Inflammatory macrophage (primary cell): ENCODE measurements around the gene PRC1.
A peak's percentile ranks its signal among the peaks of the same experiment; 100 is the strongest.
"Not testable (repeated sequence)": the region's sequence is repeated elsewhere in the genome, so short reads cannot be mapped to it uniquely, and the experiment has no call there.

Experiments
- DNase-seq, 2 donors: peaks; one replicate each; pipeline ENCODE4 v3.0.0-alpha.2; 2020 to 2022
- total RNA-seq, 18 experiments: gene quantifications; one replicate each; lab custom pipeline; 2026; ENCODE audit warnings: mixed read lengths in 6 of 18, inconsistent platforms in 2 of 18; lab: John Stamatoyannopoulos, UW

PRC1 gene, protein sequence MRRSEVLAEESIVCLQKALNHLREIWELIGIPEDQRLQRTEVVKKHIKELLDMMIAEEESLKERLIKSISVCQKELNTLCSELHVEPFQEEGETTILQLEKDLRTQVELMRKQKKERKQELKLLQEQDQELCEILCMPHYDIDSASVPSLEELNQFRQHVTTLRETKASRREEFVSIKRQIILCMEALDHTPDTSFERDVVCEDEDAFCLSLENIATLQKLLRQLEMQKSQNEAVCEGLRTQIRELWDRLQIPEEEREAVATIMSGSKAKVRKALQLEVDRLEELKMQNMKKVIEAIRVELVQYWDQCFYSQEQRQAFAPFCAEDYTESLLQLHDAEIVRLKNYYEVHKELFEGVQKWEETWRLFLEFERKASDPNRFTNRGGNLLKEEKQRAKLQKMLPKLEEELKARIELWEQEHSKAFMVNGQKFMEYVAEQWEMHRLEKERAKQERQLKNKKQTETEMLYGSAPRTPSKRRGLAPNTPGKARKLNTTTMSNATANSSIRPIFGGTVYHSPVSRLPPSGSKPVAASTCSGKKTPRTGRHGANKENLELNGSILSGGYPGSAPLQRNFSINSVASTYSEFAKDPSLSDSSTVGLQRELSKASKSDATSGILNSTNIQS
- 0.25 to 1.1 (median 0.55) reads per million in 18 experiments for total RNA-seq

DNA sequence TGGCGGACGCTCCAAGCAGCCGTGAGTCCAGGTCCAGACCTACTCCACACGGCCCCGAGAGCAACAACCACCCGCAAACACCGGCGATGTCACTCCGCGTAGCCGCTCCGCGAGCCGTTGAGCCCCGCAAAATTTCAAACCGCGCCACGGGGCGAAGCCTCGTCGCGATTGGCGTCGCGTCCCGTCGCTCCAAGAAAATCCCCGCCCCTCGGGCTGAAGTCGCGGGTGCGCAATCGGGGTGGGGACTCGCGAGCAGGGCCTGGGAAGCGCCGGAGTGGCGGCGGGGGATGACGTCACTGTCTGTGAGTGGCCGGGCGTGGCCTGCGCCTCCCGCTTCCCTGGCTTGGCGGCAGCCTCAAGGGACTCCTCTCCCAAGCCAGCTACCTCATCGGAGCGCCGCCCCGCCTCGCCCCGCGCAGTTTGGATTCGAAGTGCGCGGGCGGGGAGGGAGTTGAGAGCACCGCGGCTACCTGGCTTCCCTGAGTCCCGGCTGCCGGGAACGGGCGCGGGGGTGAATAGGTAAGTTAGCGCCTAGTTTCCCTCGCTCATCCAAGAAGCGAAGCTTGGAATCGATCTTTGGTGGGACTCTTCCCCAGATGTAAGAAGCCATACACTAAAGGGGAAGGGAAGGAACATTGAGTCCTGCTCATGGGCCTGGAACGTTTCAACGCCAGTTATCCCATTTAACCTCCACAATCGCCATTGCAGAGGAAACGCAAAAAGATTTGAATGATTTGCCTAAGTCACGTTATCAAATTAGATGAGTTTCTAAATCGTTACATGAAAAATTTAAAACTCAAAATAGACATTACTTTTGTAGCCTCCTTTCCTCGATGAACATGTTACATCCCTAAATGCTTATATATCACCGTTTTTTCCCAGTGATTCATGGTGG, at the start of gene PRC1:
Gene PRC1, minus strand, starts transcription at position 119 of the 895 bp plus-strand sequence. Its CDS starts 118 bp downstream, at position 1.
- peak; percentile 98 to 99 for DNase-seq

DNA sequence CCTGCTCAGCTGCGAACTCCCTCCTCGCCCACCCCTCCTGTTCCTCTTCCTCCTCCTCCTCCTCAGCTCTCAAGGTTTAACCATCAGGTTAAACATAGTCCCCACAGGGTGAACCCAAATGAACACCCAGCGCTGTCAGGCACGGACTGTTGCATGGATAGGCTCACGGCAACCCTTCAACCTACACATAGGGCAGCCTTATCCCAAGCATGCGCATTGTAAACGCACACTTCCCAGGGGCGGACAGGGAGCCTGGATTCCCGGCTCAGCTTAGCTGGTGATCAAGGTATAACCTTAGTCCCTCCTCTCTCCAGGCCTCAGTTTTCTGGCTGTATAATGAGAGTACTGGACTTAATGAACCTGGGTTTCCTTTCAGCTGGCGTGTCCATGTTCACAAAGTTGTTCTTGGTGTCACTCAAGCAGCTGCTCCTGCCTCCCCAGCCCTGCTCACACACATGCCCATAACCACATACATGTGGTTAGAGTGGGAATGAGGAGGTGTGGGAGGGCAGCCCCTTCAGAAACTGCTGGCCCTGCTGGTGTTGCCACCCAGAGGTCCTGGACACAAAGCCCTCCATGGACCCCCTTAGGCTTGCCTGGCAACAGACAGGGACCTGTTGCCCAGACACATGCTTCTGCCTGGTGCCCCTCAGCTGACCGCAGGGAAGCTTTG, 49.0 kb upstream of the PRC1 start:
- no peak for DNase-seq

DNA sequence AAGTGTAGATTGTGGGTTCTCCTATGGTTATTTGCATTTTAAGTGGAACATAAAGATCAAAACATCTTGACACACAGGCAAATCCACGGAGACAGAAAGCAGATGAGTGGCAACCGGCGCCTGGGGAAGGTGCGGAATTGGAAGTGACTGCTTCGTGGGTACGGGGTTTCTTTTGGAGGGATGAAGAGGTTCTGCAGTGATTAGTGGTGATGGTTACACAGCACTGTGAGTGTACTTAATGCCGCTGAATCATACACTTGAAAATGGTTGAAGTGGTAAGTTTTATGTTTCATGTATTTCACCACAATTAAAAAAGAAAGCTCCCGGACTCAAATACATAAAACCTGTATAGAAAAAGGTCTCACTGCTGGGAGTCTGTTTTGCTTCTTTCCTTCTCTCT, 46.5 kb upstream of the PRC1 start:
- DNase-seq = no peak

DNA sequence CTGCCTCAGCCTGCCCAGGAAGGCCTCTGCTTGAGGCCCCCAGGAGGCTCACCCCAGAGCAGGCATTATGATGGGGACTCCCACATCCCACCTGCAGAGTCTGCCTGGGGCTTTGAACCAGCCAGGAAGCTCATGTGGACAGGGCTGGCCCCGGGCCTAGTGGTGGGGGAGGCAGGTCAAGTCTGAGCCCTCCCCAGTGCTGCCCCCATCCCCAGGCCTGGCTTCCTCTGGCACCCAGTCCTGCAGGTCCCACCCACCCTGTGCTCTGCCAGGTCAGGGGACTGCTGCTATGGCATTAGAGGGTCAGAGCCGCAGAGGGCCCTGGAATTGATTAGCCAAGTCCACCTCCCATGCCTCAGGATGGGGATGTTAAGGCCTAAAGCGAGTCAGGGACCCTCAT, 45.7 kb upstream of the PRC1 start:
- no peak for DNase-seq

DNA sequence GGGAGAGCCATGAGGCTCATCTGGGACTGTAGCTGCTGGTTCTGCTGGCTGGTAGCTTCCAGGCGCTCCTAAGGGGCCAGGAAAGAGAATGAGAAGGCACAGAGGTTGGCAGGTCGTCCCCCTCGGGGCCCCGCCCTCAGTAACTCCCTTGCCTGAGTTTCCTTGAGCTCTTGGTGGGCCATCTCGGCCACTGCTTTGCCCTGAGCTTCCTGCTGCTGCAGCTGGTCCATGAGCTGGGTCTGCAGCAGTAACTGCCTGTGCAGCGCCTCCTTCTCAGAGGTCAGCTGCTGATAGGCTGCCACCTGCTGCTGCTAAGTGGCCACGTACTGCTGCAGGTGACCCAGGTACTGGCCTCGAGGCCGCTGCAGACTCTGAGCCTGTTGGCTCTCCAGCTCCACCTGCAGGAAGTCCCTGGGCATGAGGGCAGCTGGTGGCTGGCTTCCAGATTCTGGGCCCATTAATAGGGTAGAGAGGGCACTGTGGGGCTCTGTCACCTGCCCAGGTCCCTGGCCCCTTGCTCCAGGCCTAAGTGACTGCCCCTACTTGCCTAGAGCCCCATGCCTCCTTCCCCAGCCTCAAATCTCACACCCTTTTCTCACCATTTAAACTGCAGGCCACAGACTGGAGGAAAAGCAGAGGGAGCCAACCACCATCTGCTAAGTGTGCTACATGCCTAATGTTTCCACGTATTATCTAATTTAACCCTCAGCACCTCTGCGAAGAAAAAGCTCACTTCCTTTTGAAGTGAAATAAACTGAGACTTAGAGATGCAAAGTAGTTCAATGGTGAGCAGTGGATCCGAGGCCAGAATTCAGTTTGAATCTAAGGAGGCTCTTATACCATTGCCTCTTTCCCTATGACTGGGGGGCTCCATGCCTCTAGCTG, 38.8 kb upstream of the PRC1 start:
- DNase-seq = peak; percentile 7 to 45

DNA sequence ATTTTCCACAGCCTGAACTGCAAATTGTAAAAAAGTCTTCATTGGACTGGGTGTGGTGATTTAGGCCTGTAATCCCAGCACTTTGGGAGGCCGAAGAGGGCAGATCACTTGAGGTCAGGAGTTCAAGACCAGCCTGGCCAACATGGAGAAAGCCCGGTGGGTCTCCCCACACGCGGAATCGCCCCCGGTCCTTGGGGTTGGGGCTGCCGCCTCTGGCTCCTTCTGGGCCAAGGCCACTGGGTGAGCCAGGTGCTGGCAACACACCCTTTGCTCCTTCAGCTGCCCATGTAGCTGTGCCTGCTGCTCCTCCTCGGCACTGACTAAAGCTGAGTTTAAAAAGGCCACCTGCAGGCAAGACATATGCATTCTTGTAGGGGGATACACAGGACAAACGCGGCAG, 37.5 kb upstream of the PRC1 start:
- DNase-seq = no peak

DNA sequence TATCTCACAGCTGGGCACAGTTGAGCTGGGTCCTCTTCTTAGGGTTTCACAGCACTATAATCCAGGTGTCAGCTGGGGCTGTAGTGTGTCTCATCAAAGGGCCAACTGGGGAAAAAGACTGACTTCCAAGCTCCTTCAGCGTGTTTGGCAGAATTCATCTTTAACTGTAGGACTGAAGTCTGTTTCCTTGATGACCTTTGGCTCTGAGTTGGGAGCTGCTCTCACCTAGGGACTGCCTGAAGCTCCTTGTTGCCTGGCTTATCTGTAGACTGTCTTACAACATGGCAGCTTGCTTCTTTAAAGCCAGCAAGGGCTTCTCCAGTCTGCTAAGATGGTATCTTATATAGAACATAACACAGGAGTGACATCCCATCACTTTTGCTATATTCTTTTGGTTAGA, 33.3 kb upstream of the PRC1 start:
- no peak for DNase-seq

DNA sequence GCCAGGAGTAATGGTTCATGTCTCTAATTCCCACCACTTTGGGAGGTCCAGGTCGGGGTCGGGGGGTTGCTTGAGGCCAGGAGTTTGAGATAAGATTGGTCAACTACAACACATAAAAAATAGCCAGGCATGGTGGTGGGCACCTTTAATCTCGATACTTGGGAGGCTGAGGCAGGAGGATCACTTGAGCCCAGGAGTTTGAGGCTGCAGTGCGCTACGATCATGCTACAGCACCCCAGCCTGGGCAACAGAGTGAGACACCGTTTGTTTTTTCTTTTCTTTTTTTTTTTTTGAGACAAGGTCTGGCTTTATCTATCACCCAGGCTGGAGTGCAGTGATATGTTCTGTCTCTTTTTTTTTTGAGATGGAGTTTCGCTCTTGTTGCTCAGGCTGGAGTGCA, 29.4 kb upstream of the PRC1 start:
- DNase-seq = no peak

DNA sequence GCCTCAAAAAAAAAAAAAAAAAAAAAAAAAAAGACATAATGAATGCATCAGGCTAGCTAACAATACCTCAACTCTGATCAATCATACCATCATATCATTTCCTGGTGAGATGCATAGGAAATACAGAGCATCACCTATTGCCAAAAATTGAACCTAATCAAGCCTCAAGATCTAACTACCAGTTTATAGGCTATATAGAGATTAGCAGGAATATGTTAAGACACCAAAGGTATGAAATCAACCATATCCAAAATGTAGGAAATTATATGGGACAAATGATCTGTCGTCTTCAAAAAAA, 28.4 kb upstream of the PRC1 start:
- no peak for DNase-seq

DNA sequence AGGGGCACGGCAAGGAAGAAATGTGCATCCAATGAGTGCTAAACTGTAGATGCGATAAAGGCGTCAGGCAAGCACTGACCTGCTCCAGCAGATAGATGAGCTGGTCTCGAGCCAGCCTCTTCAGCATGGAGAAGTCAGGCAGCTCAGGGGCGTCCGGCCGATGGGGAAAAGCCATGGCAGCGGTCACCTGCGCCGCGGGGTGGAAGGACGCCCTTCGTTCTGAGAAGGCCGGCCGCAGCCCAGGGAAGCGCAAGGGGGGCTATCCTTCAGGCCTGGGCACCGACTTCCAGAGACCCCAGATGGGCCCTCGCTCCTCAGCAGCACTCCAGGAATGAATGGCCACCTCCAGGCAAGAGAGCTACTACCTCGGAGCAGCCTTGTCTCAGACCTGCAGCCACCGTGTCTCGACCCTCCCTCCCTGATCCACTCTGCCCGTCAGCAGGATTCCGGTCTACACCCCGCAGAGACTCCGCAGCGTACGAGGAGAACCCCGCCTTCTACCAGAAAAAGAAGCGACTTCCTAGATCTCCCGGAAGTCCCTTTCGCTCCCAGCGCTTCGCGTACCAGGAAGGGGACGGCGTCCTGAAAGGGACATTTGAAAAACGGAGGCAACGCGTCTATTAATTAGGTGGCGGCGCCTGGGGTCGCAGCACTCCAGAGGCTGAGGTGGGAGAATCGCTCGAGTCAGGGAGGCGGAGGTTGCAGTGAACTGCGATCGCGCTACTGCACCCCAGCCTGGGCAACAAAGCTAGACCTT, 27.9 kb upstream of the PRC1 start, which contains the start of gene VPS33B:
Gene VPS33B, minus strand, starts transcription at position 520 of the 757 bp plus-strand sequence. Its CDS starts 345 bp downstream, at position 175.
- peak; percentile 87 to 91 for DNase-seq

DNA sequence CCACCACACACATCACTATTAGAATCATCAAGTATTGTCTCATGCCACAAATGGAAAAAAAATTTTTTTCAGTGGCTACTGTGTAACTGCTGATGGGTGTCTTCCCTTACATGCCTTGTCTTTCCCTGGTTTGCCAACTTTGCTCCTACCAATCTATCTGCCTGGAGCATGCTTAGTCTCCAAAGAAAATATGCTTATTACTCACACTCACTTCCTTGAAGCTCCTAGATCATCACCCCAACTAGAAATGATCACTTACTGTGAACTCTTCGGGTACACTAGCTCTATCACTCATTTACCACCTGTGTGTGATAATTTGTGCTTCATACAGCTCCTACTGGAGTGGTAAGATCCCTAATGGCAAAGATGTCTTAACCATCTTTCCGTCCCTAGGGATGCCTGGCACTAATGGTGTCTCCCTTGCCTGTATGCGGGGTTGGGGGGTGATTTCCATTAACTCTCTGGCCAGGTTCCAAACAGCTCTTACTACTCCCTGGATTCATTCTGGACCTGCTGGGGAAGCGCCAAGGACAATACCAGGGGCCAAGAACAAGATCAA, 27.3 kb upstream of the PRC1 start:
- DNase-seq = no peak

DNA sequence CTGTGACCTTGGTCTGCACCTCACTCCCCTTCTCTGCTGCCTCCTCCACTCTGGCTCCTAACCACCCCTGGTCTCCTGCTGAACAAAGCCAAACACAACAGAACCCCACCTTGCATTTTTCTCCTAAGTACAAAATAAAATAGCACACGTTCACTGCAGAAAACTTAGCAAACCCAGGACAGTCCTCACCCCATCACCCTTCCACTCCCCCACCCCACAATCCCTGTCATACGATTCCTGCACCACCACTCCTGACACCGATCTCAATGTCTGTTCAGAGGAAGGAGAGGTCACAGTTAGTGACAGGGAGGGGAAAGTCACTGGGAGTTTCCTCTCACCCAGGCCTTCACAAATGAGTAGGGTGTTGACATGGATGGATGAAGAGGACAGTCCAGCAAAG, 23.8 kb upstream of the PRC1 start:
- no peak for DNase-seq

DNA sequence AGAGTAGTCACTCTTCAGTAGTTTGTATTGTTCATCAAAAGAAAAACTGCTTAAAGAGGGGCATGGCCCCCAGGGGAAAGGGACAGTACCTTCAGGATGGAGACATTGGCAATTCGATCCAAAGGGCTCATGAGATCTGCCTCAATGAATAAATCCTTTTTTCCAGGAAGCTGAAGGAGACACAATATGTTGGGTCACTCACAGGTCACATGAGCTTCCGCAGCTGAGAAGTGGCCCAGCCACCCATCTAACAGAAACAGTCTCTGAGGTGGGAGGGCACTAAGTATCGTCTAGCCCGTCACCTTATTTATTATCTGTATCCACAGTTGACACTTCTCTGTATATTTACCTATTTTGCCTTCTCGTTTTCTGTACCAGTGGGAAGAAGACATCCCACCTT, 23.4 kb upstream of the PRC1 start:
- no peak for DNase-seq

DNA sequence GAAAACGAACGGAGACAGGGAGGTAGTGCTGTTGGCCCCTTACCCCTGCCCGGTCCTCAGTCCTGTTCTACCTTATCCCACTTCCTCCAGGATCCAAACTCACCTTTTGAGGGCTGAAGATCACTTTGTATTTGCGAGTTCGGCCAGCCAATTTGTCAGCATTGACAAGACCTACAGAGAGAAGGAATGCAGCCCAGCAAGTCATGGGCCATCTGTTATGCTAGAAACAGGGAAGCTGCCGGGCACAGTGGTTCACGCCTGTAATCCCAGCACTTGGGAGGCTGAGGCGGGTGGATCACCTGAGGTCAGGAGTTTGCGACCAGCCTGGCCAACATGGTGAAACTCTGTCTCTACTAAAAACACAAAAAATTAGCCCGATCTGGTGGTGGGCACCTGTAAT, 19.4 kb upstream of the PRC1 start:
- DNase-seq = not testable (repeated sequence)

DNA sequence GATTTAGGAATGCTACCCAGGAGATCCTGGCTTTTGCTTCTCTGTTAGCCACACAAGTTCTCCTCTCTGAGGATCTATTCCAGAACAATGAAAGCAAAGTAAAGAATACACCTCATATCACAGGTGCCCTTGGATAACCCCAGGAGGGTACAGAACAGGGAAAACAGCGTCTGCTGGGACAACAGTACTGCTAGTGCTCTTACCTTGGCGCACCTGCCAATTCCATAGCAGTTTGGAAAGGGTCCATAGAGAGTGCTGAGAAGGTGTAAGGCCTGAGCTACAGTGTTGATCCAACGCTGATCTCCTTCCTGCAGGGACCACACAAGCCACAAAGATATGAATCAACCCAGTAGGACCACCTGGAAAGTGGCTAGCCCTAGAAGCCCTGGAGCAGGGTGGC, 12.9 kb upstream of the PRC1 start:
- DNase-seq = no peak

DNA sequence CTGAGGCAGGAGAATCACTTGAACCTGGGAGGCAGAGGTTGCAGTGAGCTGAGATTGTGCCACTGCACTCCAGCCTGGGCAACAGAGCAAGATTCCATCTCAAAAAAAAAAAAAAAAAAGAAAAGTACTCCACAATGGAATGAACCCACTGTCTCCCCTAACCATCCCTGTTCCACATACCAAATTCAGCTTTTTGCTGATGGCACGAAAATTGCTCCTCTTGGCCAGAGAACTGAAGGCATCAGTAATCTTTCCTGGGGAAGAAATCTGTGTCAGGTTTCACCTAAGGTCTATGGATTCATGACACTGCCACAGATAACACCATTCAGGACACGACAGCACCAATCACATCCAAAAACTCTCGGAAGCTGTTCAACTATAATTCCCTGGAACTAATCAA, 6.9 kb upstream of the PRC1 start:
- no peak for DNase-seq

DNA sequence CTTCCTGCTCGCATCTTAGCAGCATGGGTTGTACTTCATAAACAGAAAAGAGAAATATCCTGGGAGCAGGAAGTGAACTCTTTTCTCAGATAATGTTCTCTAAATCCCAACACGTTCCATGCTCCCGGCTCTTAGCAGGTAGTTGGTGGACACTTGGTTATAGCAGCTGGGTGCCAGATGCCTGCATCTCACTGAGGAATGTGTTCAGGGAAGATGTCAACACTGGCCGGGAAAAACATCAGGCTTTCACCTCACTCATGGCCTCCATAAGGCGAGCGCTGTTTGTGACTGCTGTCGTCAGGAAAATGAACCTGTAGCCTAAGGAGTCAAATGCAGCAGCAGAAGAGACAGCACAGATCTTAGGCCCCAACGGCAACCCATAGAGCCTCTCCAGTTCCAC, 4.4 kb upstream of the PRC1 start:
- no peak for DNase-seq

DNA sequence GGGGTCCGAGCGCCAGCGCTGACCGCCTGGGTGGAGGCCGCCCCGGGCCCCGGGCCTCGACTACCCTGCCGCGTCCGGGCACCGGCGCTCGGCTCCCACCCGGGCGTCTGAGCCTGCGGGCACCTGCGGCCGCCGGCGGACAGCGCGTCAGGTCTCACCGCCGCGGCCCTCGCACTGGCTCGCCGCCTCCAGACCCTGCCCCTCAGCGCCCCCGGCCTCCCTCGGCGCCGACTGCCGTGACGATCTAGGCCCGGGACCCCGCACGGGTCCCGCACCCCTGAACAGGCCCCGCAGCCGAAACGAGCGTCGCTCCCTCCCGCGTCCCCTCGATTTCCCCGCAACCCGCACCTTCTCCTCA, 297 bp downstream of the PRC1 start:
- DNase-seq = no peak

DNA sequence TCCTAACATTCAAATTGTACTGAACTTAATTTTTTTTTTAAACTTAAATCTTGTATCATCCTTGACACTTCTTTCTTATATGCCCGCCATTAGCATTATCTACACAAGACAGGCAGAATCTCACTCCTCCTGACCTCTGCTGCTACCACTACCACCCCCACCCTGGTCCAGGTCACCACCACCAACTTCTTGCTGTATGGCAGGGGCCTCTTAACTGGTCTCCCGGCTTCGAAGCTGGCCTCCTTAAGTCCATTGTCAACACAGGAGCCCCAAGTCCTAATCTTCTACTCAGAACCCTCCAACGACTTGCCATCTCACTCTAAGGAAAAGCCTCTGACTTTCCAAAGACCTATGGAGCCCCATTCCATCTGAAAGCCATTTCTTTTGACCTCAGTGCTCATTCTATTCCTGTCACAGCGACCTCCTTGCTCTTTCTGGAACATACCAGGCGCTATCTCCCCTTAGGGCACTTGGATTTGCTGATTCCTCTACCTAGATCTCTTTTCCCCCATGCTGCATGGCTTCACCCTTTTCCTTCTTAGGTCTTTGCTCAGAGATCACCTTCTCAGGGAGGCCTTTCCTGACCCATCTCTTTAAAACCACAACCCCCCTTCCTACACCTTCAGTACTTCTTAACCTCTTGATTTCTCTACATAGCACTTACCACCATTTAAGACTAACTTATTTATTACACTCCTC, 2.6 kb downstream of the PRC1 start:
- no peak for DNase-seq

DNA sequence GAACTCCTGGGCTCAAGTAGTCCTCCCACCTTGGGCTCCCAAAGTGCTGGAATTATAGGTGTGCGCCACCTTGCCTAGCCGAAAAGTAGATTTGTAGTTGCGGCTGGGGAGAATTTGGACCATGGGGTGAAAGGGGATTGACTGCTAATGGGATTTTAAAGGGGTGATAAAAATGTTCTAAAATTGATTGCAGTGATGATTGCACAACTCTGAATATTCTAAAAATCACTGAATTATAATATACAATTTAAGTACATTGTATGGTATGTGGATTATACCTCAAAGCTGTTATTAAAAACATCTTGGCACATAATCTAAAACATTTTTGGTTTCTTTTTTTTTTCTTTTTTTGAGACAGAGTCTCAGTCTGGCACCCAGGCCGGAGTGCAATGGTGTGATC, 3.9 kb downstream of the PRC1 start:
- DNase-seq = no peak
